Measurements from ENCODE around the gene SUGP2. TPM values are rescaled to one million over a fixed set of nuclear protein-coding genes. Genes with fewer than 3 reads are reported as not detected.
A peak's percentile ranks its signal among the peaks of the same experiment; 100 is the strongest.

The SUGP2 gene
- total and polyA plus RNA-seq, 2 of the 13 experiments (the other 11 are each of a cell fraction or from before 2014, with no cell fraction given) = 40.6 to 57.7 TPM

GRCh38 chr19:19033426-19034203, at the start of gene SUGP2, which contains the start of gene ARMC6 (continued):
- peak; percentile 56; the same call in 1 of the 2 replicates for TF ChIP-seq GFI1 (CRISPR knock-in tag; IDR thresholded peaks at IDR 0.05; ENCODE audit: borderline replicate concordance)
- peak; percentile 14 for TF ChIP-seq YY1 (IDR thresholded peaks at IDR 0.05; ENCODE audit: insufficient read depth, insufficient replicate concordance, low read depth, low read length)
- peak; percentile 75 for TF ChIP-seq ZNF142 (CRISPR knock-in tag; IDR thresholded peaks at IDR 0.05)
- peak; percentile 67 for TF ChIP-seq DR1 (CRISPR knock-in tag; IDR thresholded peaks at IDR 0.05)
- TF ChIP-seq MTA3 (CRISPR knock-in tag; IDR thresholded peaks at IDR 0.05) = no peak
- no peak for TF ChIP-seq THAP7 (CRISPR knock-in tag; IDR thresholded peaks at IDR 0.05)
- TF ChIP-seq, protein P1, sequence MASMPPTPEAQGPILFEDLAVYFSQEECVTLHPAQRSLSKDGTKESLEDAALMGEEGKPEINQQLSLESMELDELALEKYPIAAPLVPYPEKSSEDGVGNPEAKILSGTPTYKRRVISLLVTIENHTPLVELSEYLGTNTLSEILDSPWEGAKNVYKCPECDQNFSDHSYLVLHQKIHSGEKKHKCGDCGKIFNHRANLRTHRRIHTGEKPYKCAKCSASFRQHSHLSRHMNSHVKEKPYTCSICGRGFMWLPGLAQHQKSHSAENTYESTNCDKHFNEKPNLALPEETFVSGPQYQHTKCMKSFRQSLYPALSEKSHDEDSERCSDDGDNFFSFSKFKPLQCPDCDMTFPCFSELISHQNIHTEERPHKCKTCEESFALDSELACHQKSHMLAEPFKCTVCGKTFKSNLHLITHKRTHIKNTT (CRISPR knock-in tag; IDR thresholded peaks at IDR 0.05) = no peak
- TF ChIP-seq PHF8 (CRISPR knock-in tag; IDR thresholded peaks at IDR 0.05) = peak; percentile 92
- TF ChIP-seq, protein P2, sequence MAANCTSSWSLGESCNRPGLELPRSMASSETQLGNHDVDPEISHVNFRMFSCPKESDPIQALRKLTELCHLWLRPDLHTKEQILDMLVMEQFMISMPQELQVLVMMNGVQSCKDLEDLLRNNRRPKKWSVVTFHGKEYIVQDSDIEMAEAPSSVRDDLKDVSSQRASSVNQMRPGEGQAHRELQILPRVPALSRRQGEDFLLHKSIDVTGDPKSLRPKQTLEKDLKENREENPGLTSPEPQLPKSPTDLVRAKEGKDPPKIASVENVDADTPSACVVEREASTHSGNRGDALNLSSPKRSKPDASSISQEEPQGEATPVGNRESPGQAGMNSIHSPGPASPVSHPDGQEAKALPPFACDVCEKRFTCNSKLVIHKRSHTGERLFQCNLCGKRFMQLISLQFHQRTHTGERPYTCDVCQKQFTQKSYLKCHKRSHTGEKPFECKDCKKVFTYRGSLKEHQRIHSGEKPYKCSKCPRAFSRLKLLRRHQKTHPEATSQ (CRISPR knock-in tag; IDR thresholded peaks at IDR 0.05; ENCODE audit: borderline replicate concordance) = peak; percentile 75; the same call in 1 of the 2 replicates
- TF ChIP-seq MXD1 (CRISPR knock-in tag; IDR thresholded peaks at IDR 0.05) = peak; percentile 100
- TF ChIP-seq, protein P3, sequence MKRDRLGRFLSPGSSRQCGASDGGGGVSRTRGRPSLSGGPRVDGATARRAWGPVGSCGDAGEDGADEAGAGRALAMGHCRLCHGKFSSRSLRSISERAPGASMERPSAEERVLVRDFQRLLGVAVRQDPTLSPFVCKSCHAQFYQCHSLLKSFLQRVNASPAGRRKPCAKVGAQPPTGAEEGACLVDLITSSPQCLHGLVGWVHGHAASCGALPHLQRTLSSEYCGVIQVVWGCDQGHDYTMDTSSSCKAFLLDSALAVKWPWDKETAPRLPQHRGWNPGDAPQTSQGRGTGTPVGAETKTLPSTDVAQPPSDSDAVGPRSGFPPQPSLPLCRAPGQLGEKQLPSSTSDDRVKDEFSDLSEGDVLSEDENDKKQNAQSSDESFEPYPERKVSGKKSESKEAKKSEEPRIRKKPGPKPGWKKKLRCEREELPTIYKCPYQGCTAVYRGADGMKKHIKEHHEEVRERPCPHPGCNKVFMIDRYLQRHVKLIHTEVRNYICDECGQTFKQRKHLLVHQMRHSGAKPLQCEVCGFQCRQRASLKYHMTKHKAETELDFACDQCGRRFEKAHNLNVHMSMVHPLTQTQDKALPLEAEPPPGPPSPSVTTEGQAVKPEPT (CRISPR knock-in tag; IDR thresholded peaks at IDR 0.05; ENCODE audit: low read depth) = peak; percentile 70; the same call in 1 of the 2 replicates
- TF ChIP-seq ZNF598 (CRISPR knock-in tag; IDR thresholded peaks at IDR 0.05; ENCODE audit: borderline replicate concordance) = peak; percentile 73
- no peak for TF ChIP-seq GTF3A (CRISPR knock-in tag; conservative IDR thresholded peaks at IDR 0.05)
- peak; percentile 61; the same call in 1 of the 2 replicates for TF ChIP-seq KAT7 (CRISPR knock-in tag; IDR thresholded peaks at IDR 0.05; ENCODE audit: borderline replicate concordance)
- TF ChIP-seq TBP (CRISPR knock-in tag; IDR thresholded peaks at IDR 0.05) = no peak
- TF ChIP-seq CEBPG (CRISPR knock-in tag; IDR thresholded peaks at IDR 0.05) = peak; percentile 81
- TF ChIP-seq ZFYVE20 (CRISPR knock-in tag; IDR thresholded peaks at IDR 0.05; ENCODE audit: borderline replicate concordance, low read depth) = 0 out of 2 replicates have a peak, but pooled peaks have one; percentile 40
